Right lobe of liver (tissue), 4 donors: Measurements from ENCODE around the gene MIER2.

ENCODE experiments used
- POLR2A ChIP-seq: fragments of 450-650 bp; IDR thresholded peaks from one replicate; pipeline ENCODE4 v1.6.1; 2017; ENCODE audit warnings: antibody characterized with exemption, mild to moderate bottlenecking
- TF ChIP-seq, protein P1 (sequence below), 4 donors: fragments of 200-600 bp in 3 of 4; fragments of 450-650 bp in 1 of 4; IDR thresholded peaks; one replicate each; pipeline versions ENCODE4 v1.5.1 to v1.8.0; 2016 to 2022; ENCODE audit warnings: antibody characterized with exemption in 4 of 4, mild to moderate bottlenecking in 2 of 4
- donor health status: DM: no; HTN: no; CAD: no.
- donor health status: DM: no; HTN: no; CAD: no.
- donor health status: DM: no; HTN: yes; CAD: no.

DNA sequence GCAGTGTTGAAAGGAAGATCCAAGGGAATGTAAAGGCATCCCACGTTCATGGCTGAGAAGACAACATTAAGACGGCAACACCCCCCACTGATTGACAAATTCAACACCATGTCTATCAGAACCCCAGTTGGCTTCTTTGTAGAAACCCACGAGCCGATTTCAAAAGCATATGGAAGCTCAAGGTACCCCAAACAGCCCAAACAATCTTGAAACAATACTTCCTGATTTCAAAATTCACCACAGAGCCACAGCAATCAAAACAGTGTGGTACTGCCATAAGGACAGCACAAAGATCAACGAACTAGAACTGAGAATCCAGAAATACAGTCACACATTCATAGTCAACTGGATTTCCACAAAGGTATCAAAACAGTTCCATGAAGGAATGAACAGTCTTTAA is 6.2 kb downstream of the MIER2 start:
- TF ChIP-seq, protein P1, sequence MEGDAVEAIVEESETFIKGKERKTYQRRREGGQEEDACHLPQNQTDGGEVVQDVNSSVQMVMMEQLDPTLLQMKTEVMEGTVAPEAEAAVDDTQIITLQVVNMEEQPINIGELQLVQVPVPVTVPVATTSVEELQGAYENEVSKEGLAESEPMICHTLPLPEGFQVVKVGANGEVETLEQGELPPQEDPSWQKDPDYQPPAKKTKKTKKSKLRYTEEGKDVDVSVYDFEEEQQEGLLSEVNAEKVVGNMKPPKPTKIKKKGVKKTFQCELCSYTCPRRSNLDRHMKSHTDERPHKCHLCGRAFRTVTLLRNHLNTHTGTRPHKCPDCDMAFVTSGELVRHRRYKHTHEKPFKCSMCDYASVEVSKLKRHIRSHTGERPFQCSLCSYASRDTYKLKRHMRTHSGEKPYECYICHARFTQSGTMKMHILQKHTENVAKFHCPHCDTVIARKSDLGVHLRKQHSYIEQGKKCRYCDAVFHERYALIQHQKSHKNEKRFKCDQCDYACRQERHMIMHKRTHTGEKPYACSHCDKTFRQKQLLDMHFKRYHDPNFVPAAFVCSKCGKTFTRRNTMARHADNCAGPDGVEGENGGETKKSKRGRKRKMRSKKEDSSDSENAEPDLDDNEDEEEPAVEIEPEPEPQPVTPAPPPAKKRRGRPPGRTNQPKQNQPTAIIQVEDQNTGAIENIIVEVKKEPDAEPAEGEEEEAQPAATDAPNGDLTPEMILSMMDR (IDR thresholded peaks at IDR 0.05), result no peak
- TF ChIP-seq POLR2A, result no peak
